ENCODE measurements around the gene ZMIZ1.

Gene ZMIZ1

DNA sequence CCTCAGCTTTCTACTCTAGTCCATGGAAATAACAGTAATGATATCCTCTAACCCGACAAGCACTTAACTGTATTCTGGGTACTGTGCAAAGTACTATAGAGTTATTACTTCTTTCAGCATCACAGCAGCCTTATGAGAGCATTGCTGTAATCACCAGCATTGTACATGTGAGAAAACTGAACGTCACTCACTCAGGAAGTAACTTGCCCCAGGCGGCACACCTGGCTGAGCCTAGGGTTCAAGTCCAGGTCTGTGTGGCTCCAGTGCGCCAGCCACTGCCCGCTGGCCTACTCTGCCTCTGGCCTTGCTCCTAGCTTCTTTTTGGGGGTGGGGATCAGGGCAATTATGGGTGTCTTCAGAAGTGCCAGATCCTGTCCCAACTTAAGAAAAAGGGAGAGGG lies 50.5 kb downstream of the ZMIZ1 start:
- DNase-seq (ENCODE audit: low spot score), result no peak

DNA sequence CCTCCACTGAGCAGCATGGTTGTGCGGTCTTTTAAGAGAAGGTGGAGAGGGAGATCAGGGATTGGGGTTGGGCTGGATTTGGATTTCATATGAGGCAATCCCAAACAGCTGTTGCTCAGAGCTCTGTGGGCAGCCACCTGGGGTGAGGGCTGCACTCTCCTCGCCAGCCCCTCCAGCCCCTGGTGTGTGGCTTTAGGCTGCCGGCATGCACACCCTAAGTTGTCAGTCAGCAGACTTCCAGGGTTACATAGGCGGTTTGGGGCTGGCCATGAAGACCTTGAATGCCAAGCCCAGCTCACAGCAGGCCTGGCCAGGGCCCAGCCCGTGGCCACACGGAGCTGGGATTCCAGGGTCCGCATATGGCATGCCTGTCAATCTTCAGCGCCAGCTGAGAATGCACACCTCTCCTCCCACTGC lies 54.8 kb downstream of the ZMIZ1 start:
- DNase-seq (ENCODE audit: low spot score), result no peak

DNA sequence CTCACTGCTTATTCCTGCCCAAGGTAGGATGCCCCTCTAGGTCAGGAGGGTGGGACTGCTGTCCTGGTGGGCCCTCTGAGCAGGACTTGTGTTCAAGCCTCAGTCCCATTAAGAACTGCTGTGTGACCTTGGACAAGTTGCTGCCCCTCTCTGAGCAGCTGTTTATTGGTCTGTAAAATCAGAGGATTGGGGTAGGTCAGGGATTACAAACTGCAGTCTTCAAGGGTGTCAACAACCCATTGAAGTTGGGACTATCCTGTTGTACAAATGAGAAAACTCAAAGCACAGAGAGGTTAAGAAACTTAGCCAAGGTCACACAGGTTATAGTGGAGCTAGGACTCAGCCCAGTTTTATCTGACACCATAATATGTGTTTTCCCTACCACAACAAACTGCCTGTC lies 55.3 kb downstream of the ZMIZ1 start:
- no peak for DNase-seq (ENCODE audit: low spot score)

DNA sequence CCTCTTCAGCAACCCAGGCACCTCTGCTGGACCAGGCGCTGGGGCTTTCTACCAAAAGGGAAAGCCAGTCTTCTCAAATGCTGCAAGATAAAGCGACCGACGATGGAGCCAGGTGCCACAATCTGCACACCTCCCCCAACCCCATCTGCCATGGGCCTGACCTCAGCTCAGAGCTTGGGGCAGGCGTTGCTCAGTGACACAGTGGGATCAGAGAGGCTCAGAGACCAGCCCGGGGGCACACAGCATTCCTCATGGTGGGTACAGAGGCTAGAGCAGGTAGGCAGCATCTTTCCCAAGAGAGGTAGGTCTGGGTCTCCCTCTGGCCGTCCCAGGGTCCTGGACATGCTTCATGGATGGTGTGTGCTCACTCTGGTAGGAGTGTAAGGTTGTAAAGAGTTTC lies 56.3 kb downstream of the ZMIZ1 start:
- no peak for DNase-seq (ENCODE audit: low spot score)

DNA sequence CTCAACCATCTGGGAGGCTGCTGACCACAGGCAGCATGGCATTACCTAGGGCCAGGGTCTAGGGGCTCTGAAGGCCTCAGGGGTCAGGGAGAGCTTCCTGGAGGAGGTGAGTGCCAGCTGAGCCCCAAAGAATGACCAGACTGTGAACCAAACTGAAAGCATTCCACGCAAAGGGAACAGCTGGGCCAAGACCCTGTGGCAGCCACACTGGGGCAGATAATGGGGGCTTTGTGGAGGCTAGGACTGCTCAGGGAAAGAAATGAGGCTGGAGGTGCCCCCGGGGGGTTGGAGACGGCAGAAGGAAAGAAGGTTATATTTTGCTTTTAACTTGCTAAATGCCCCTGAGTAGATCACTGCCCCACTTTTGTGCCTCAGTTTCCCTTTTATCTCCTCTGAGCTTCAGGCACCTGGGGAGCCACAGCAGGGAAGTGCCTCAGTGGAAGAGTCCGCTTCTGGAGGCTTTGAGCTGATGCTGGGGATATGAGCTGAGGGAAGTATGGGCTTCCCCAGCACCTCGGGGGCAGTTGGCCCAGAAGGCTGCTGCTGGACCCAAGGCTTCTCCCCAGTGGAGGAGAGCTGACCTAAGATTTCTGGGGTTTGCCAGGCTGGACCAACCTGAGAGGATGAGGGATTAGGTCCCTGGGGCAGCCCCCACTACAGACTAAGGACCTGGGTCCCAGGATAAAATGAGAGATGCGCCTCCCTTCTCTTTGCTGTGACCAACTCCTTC lies 57.8 kb downstream of the ZMIZ1 start:
- DNase-seq (ENCODE audit: low spot score), result no peak

GRCh38 chr10:79127151-79127961 lies 58.6 kb downstream of the ZMIZ1 start:
- DNase-seq (ENCODE audit: low spot score), result peak; percentile 81

GRCh38 chr10:79128241-79128922 lies 59.6 kb downstream of the ZMIZ1 start:
- DNase-seq (ENCODE audit: low spot score), result no peak

GRCh38 chr10:79128923-79129305 lies 60.1 kb downstream of the ZMIZ1 start:
- no peak for DNase-seq (ENCODE audit: low spot score)

DNA sequence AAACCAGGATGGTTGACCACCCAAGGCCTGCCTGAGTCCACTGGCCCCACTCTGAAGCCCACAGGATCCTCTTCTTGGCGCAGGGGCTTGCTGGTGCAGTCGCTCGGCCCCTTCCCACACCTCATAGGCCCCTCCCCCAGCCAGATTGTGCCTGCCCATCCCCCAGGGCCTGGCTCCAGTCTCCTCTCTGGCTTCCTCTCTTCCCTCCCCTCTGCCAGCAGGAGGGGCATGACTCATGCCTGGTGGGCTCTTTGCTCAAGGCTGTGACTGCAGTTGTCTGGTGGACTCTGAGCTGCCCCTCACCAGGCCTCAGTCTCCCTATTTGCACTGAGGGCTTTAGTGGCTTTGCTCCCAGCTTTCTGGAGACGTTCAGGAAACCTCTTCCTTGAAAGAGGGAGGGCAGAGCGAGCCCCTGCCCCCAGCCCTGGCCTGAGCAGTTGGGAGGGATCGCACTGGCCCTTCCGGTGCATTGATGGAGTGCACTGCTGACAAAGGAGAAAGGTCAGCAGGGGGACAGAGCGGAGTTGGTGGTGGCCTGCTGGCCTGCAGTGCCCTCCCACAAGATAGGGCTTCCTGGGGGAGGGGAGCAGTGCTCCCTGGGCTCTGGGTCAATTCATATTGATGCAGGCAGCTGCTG lies 60.7 kb downstream of the ZMIZ1 start:
- peak; percentile 29 for DNase-seq (ENCODE audit: low spot score)

DNA sequence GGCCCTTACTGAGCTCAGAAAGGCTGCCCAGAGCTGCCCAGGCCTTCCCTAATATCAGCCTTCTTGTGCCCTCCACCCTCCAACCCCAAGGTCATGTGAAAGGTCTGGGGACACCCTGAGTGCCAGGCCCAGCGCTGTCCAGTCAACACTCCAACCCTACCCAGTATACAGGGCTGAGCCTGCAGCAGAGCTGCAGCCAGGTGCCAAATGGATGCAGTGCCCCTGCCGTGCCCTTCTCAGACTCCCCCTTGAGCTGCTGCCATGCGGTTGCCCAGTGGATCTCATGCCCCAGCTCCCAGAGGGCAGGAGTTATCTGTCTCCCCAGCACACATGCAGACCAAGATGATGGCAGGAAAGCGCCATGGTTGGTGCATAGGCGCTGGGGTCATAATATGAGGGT lies 61.5 kb downstream of the ZMIZ1 start:
- no peak for DNase-seq (ENCODE audit: low spot score)

- no peak for DNase-seq (ENCODE audit: low spot score)
These were observed 62.1 kb downstream of the ZMIZ1 start for GRCh38 chr10:79130846-79131245.

DNA sequence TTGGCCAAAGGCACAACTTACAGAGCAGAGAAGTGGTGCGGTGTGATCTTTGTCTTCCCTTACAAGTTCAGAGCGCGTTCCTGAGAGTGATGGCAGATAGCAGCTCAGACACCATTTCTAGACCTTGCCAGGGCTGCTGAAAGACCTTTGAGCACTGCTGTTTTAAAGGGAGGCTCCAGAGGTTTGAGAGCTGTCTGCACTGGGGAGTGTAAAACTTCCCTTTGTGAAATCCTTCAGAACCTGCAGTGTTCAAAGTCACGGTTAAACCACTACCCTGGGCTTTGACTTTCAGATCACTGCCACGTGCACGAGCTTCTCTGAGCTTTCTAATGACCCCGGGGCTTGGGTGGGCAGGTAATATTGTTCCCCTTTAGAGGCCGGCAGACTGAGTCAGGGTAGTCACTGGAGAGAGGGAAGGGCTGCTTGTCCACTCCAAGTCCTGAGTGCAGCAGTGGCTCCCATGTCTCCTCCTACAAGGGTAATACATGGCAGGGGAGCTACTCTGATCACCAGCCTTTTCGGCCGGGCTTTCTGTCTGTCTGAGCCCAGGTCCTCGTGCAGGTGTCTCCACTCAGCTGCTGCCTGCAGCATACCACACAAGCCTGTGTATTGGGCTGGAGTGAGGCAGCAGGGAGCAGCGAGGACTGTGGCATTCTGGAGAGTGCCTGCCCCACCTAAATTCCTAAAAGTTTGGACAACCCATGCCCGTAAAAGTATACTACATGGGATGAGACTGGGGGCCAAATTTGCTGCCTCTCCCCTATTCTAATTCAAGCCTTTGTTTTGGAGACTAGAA lies 63.3 kb downstream of the ZMIZ1 start:
- no peak for DNase-seq (ENCODE audit: low spot score)

- DNase-seq (ENCODE audit: low spot score), result no peak
These were observed 64.1 kb downstream of the ZMIZ1 start for GRCh38 chr10:79132681-79133381.

GRCh38 chr10:79133416-79133815 lies 64.7 kb downstream of the ZMIZ1 start:
- DNase-seq (ENCODE audit: low spot score), result no peak

GRCh38 chr10:79135790-79136189 lies 67.0 kb downstream of the ZMIZ1 start:
- DNase-seq (ENCODE audit: low spot score), result no peak

GRCh38 chr10:79136236-79137005 lies 67.7 kb downstream of the ZMIZ1 start:
- no peak for DNase-seq (ENCODE audit: low spot score)

DNA sequence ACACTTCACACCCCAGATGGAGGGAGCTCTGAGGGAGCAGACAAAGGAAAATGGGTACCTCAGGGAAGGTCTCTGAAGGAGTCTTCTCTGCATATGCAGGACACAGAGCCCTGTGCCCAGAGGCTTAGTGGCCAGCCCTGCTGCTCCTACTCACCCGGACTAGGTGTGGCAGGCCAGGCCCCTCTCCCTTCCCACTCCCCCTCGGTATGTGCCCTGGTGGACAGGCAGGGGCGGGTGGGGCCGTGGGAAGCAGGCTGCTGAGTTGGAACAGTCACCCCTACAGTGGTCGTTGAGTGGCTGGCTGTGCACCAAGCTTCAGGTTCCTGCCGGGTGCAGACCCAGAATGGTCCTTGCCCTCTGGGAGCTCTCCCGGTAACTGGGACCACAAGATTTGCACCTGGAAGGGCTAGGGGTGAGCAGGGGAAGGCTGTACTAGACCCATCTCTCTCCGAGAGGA lies 68.6 kb downstream of the ZMIZ1 start:
- no peak for DNase-seq (ENCODE audit: low spot score)

GRCh38 chr10:79137826-79138225 lies 69.1 kb downstream of the ZMIZ1 start:
- DNase-seq (ENCODE audit: low spot score), result no peak

- no peak for DNase-seq (ENCODE audit: low spot score)
These were observed 69.8 kb downstream of the ZMIZ1 start for GRCh38 chr10:79138449-79139123.
